HepG2 (cell line): Measurements from ENCODE around the gene GRB7. TPM values are rescaled to one million over a fixed set of nuclear protein-coding genes. Genes with fewer than 3 reads are reported as not detected.
A peak's percentile ranks its signal among the peaks of the same experiment; 100 is the strongest.

Experiments used
- ATAC-seq: fragments of 200-7000 bp; cut with Tn5 transposase; 3 replicates; pipeline ENCODE4 v1.9.1; 2020; ENCODE audit warnings: mild to moderate bottlenecking, moderate library complexity
- BruUV-seq: library from RNA; stranded (reverse); fragments of 400-500 nt; replicated peaks from 2 replicates; lab custom pipeline; 2021; lab: Mats Ljungman, UMichigan
- CTCF ChIA-PET: fragments of 300-600 bp; formaldehyde crosslinking; extraction: SDS; loops from one replicate; lab custom pipeline; 2021; ENCODE audit warnings: low total read pairs, inconsistent platforms, low intra/inter-chr PET ratio; lab: Yijun Ruan, JAX
- POLR2A ChIA-PET: fragments of 350-600 bp; sonication (Branson Sonifier 250); formaldehyde crosslinking; loops from one replicate; lab custom pipeline; 2020; ENCODE audit warnings: antibody characterized with exemption, inconsistent platforms; lab: Yijun Ruan, JAX
- DNase-seq: peaks from one replicate; pipeline ENCODE4 v3.0.0-alpha.2; 2015; ENCODE audit warnings: low spot score
- FAIRE-seq: peaks from 3 replicates; lab custom pipeline; 2011; peaks lifted over from hg19 to GRCh38; lab: Jason Lieb, UNC
- H2AFZ ChIP-seq: one replicate; pipeline ENCODE4 v1.6.1; 2011; ENCODE audit warnings: low read length, inconsistent platforms
- H3K27ac ChIP-seq: fragments of 300-600 bp; 3 replicates; pipeline ENCODE4 v1.8.0; 2011; ENCODE audit warnings: mixed run types, mild to moderate bottlenecking, mixed read lengths, low read length, inconsistent platforms; ENCODE audit not compliant: insufficient read depth; ENCODE audit errors: extremely low read length
- H3K27me3 ChIP-seq, 2 experiments: fragments of 200-600 bp in 1 of 2; 2 replicates in 1 of 2; 3 replicates in 1 of 2; pipeline versions ENCODE4 v1.6.0 to v1.8.0; 2011; ENCODE audit warnings: low read length in 2 of 2, mild to moderate bottlenecking in 2 of 2, moderate library complexity in 2 of 2, inconsistent platforms in 1 of 2; ENCODE audit not compliant: insufficient read depth in 2 of 2, control insufficient read depth in 1 of 2
- H3K36me3 ChIP-seq, 2 experiments: fragments of 200-600 bp in 1 of 2; replicated peaks in 1 of 2; 2 replicates in 1 of 2; 3 replicates in 1 of 2; pipeline versions ENCODE4 v1.5.1 to v1.8.0; 2011; ENCODE audit warnings: low read length in 2 of 2, inconsistent platforms in 1 of 2; ENCODE audit not compliant: insufficient read depth in 2 of 2, control insufficient read depth in 1 of 2
- H3K4me1 ChIP-seq: 2 replicates; pipeline ENCODE4 v1.5.1; 2012; ENCODE audit warnings: low read length, inconsistent platforms; ENCODE audit not compliant: insufficient read depth
- H3K4me2 ChIP-seq: 2 replicates; pipeline ENCODE4 v1.6.0; 2011; ENCODE audit warnings: low read depth, low read length, inconsistent platforms
- H3K4me3 ChIP-seq, 3 experiments: fragments of 200-600 bp in 1 of 3; sonication (generic), shearing (Covaris generic) in 1 of 3; replicated peaks in 1 of 3; 2 replicates each; pipeline ENCODE4 v1.5.1; 2011 to 2016; ENCODE audit warnings: low read length in 3 of 3, inconsistent platforms in 2 of 3, low read depth in 2 of 3, mild to moderate bottlenecking in 2 of 3, control low read depth in 1 of 3, mixed read lengths in 1 of 3; ENCODE audit not compliant: insufficient read depth in 1 of 3
- H3K79me2 ChIP-seq: one replicate; pipeline ENCODE4 v1.6.1; 2011; ENCODE audit warnings: low read length, inconsistent platforms; ENCODE audit not compliant: insufficient read depth
- H3K9ac ChIP-seq: 2 replicates; pipeline ENCODE4 v1.6.0; 2011; ENCODE audit warnings: mild to moderate bottlenecking, low read depth, low read length, inconsistent platforms; ENCODE audit not compliant: insufficient read depth
- H3K9me3 ChIP-seq: 2 replicates; pipeline ENCODE4 v1.5.1; 2012; ENCODE audit warnings: mild to moderate bottlenecking, low read length
- H4K20me1 ChIP-seq: 2 replicates; pipeline ENCODE4 v1.6.0; 2011; ENCODE audit warnings: inconsistent platforms, mild to moderate bottlenecking, low read length, moderate library complexity; ENCODE audit not compliant: insufficient read depth
- AGO2 ChIP-seq: fragments of 200-400 bp; formaldehyde crosslinking; optimal IDR thresholded peaks from 2 replicates; pipeline ENCODE3; 2017; ENCODE audit warnings: mild to moderate bottlenecking, low read depth, low read length, moderate library complexity
- FLYWCH1 ChIP-seq: sonication (generic); formaldehyde crosslinking; IDR thresholded peaks from 2 replicates; pipeline ENCODE4 v1.8.1; 2023; ENCODE audit warnings: mild to moderate bottlenecking, missing genetic modification reagents
- MTF2 ChIP-seq: sonication (generic); formaldehyde crosslinking; IDR thresholded peaks from 2 replicates; pipeline ENCODE4 v1.5.0; 2020; ENCODE audit warnings: missing genetic modification reagents, borderline replicate concordance
- NFIB ChIP-seq: sonication (generic); formaldehyde crosslinking; IDR thresholded peaks from 2 replicates; pipeline ENCODE4 v1.9.0; 2021; ENCODE audit warnings: missing genetic modification reagents, mild to moderate bottlenecking, borderline replicate concordance
- RBFOX2 ChIP-seq: fragments of 200-400 bp; formaldehyde crosslinking; IDR thresholded peaks from 2 replicates; pipeline ENCODE4 v1.6.1; 2017; ENCODE audit warnings: low read depth, mild to moderate bottlenecking, low read length
- ZBTB38 ChIP-seq: sonication (generic); formaldehyde crosslinking; IDR thresholded peaks from 2 replicates; pipeline ENCODE4 v1.5.1; 2020; ENCODE audit warnings: mild to moderate bottlenecking, missing genetic modification reagents
- ZNF547 ChIP-seq: sonication (generic); formaldehyde crosslinking; IDR thresholded peaks from 2 replicates; pipeline ENCODE4 v1.5.1; 2020; ENCODE audit warnings: mild to moderate bottlenecking, missing genetic modification reagents
- ZNF768 ChIP-seq: sonication (generic); formaldehyde crosslinking; IDR thresholded peaks from 2 replicates; pipeline ENCODE4 v1.4.0; 2020; ENCODE audit warnings: missing genetic modification reagents
- whole genome bisulfite sequencing: methylation state at CpG from one replicate; pipeline ENCODE4 v1.1.6; 2017; ENCODE audit warnings: low lambda C conversion rate; 5-methylcytosine and 5-hydroxymethylcytosine counted together
- in situ Hi-C: cut with HindIII; loops from 2 replicates; pipeline ENCODE4 v1.10.0; 2017; ENCODE audit warnings: low pct_unique_long_range_greater_than_20kb; ENCODE audit not compliant: extremely low pct_ligation_motif_present
- intact Hi-C: fragments of 100-400 bp; cut with micrococcal nuclease; formaldehyde crosslinking; loops from one replicate; pipeline ENCODE4 v1.10.0; 2022; ENCODE audit not compliant: unreplicated experiment
- polyA plus RNA-seq, 8 experiments: library from polyadenylated mRNA; depleted of rRNA in 3 of 8; stranded (reverse) in 7 of 8; unstranded in 1 of 8; fragments of >200 nt; fragmentation: Illumina TruSeq in 4 of 8; extraction: Trizol in 4 of 8; gene quantifications; 2 replicates each; pipeline versions ENCODE4 v1.2.1 to v1.2.3, GENCODE V29; 2011 to 2016; ENCODE audit warnings: low read depth in 4 of 8, missing spikeins in 1 of 8, mixed read lengths in 1 of 8; ENCODE audit not compliant: insufficient read depth in 1 of 8
- total RNA-seq, 5 experiments: library from RNA; depleted of rRNA; stranded (reverse); fragments of >200 nt; fragmentation: Illumina TruSeq; extraction: Trizol; gene quantifications; 2 replicates each; pipeline ENCODE4 v1.2.3, GENCODE V29; 2016; ENCODE audit warnings: low read depth in 1 of 5

GRB7 gene
- total and polyA plus RNA-seq, 2 of the 13 experiments (the other 11 are each of a cell fraction or from before 2014, with no cell fraction given) = 60.2 to 77.7 TPM

DNA sequence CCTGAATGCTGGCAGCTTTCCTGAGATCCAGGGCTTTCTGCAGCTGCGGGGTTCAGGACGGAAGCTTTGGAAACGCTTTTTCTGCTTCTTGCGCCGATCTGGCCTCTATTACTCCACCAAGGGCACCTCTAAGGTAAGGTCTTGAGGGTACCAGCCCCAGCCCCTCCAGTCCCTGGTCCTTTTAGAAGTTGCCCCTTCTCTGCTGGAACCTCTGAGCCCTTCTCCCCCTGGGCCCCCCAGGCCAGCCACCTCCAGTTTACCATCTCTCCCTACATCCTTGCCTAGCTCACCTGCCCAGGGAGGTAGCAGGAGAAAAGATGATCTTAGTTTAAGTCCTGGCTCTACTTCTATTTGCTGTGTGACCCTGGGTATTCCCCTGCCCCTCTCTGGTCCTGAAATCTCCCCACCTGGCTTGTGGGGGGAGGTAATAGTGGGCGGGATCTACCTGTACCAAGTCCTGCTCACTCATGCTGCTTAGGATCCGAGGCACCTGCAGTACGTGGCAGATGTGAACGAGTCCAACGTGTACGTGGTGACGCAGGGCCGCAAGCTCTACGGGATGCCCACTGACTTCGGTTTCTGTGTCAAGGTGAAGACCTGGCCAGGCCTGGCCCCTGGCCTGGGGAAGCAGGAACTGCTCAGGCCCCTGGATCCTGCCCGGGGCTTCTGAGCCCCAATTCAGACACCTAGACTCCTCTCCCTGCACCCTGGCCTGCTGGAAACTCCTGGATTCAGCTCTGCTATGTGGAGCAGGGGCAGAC lies 6.5 kb downstream of the GRB7 start (continued):
- peak; percentile 34 for TF ChIP-seq AGO2

DNA sequence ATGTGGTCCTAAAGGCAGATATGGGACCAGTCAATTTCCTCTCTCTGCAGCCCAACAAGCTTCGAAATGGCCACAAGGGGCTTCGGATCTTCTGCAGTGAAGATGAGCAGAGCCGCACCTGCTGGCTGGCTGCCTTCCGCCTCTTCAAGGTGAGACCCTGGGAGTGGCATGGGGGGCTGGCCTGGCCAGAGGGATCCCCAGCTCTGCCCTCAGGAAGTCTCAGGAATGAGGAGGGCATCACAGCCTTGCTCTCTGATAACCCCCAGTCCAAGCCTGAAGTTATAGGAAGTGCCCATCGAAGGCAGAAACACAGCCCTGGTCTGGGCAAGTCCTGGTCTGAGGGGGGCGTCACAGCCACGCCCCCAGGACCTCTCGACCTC lies 7.1 kb downstream of the GRB7 start:
- Histone ChIP-seq H3K4me1 (peaks cover 42% of the 10 kb centered on the region), H3K27ac (no peak overlapping the region), H3K4me2 (no peak overlapping the region), H3K36me3 (peaks cover 43 to 52% of the 10 kb centered on the region in 2 experiments), H4K20me1 (peaks cover 7% of the 10 kb centered on the region; the same call in 1 of the 2 replicates), H3K27me3 (no peaks in the 10 kb centered on the region), H3K9ac (no peak overlapping the region), H3K79me2 (peaks cover 24% of the 10 kb centered on the region), H3K4me3 (no peak overlapping the region), H2AFZ (no peak overlapping the region), H3K9me3 (no peaks in the 10 kb centered on the region)
- intact Hi-C loops = no loop called here
- in situ Hi-C loops = no loop called here
- DNase-seq (no peak), ATAC-seq (no peak), FAIRE-seq (no peak)
- no TSS peak for BruUV-seq
- 98% methylated on average over 8 of the region's 8 CpGs for WGBS
- ChIA-PET POLR2A (interaction anchor here (1.1 kb wide), 1 partner anchor 49 kb away, joined by 3 read pairs; no protein-coding TSS in a partner anchor), CTCF (no interaction called here)
- TF ChIP-seq ZBTB38 (0 out of 2 replicates have a peak, but pooled peaks have one; percentile 3), MTF2 (CRISPR knock-in tag) (no peak)

DNA sequence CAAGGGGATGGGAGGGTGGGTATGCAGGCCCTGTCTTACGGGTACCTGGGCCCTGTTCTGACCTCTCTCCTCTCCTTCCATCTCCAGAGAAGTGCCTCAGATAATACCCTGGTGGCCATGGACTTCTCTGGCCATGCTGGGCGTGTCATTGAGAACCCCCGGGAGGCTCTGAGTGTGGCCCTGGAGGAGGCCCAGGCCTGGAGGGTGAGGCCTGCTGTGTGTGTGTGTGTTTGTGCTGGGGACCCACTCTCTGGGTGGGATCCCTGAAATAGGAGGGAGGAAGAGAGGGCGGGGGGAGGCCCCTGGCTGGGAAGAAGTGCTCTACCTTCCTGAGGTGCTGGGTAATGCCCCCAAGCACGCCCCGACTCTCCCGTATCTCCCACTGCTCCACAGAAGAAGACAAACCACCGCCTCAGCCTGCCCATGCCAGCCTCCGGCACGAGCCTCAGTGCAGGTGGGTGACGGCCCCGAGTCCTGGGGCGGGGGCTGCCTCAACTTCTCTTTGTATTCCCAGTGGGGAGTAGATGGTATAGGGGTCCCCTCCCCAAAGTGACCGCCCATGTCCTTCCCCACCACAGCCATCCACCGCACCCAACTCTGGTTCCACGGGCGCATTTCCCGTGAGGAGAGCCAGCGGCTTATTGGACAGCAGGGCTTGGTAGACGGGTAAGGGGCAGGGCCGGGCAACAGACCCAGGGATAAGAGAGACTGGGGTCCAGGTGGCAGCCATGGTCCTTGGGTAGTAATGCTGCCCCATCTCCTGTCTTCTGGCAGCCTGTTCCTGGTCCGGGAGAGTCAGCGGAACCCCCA lies 7.8 kb downstream of the GRB7 start:
- H3K79me2 ChIP-seq = peaks cover 17% of the 10 kb centered on the region
- H3K9me3 ChIP-seq = no peaks in the 10 kb centered on the region
- 96% methylated on average over 17 of the region's 23 CpGs for WGBS
- CTCF ChIA-PET = no interaction called here
- H4K20me1 ChIP-seq = peaks cover 7% of the 10 kb centered on the region; the same call in 1 of the 2 replicates
- no peaks in the 10 kb centered on the region for H3K27me3 ChIP-seq
- TF ChIP-seq ZNF768 (CRISPR knock-in tag) = no peak
- TF ChIP-seq NFIB (CRISPR knock-in tag) = no peak
- TF ChIP-seq ZNF547 (CRISPR knock-in tag) = no peak
- TF ChIP-seq RBFOX2 = peak; percentile 50
- no peak for TF ChIP-seq FLYWCH1
- TF ChIP-seq, all 625 proteins: peak for 1
- POLR2A ChIA-PET = no interaction called here
- no peak overlapping the region for H3K9ac ChIP-seq
- H3K27ac ChIP-seq = no peak overlapping the region
- FAIRE-seq = no peak
- H3K36me3 ChIP-seq = peaks cover 43 to 52% of the 10 kb centered on the region in 2 experiments
- ATAC-seq = no peak
- H3K4me3 ChIP-seq = no peak overlapping the region
- no peak overlapping the region for H3K4me2 ChIP-seq
- H3K4me1 ChIP-seq = peaks cover 43% of the 10 kb centered on the region
- H2AFZ ChIP-seq = no peak overlapping the region
- BruUV-seq = no TSS peak
- intact Hi-C loops = no loop called here
- DNase-seq = no peak
- in situ Hi-C loops = no loop called here
